Measurements from ENCODE around the gene VIPR1. TPM values are rescaled to one million over a fixed set of nuclear protein-coding genes. Genes with fewer than 3 reads are reported as not detected.

VIPR1 gene
- total and polyA plus RNA-seq, 2 donors from 2014 or later = 4.9 to 5.3 TPM

- intact Hi-C loops (cut with DNase I) = no loop called here
- no peak for FAIRE-seq
- no peaks in the 10 kb centered on the region for H3K36me3 ChIP-seq (ENCODE audit: control insufficient read depth in 2 of 3, insufficient read depth in 3 of 3, low read length in 3 of 3)
Measured at GRCh38 chr3:42537350-42537749, 34.9 kb downstream of the VIPR1 start.

GRCh38 chr3:42539871-42540714, 37.6 kb downstream of the VIPR1 start:
- Histone ChIP-seq H3K9ac (ENCODE audit: low read length in 3 of 3) (no peak overlapping the region), H3K4me3 (ENCODE audit: low read length in 3 of 3) (no peak overlapping the region), H3K4me1 (ENCODE audit: control insufficient read depth in 2 of 3, insufficient read depth in 2 of 3, low read depth in 1 of 3, low read length in 3 of 3) (peaks cover 0 to 6% (median 0%) of the 10 kb centered on the region in 3 donors), H3K36me3 (ENCODE audit: control insufficient read depth in 2 of 3, insufficient read depth in 3 of 3, low read length in 3 of 3) (no peaks in the 10 kb centered on the region), H3K9me3 (ENCODE audit: control insufficient read depth in 2 of 3, insufficient read depth in 1 of 3, low read length in 3 of 3) (no peaks in the 10 kb centered on the region), H3K27ac (ENCODE audit: low read depth in 2 of 2, low read length in 2 of 2) (no peak overlapping the region), H3K27me3 (ENCODE audit: control insufficient read depth, insufficient read depth, low read length) (no peaks in the 10 kb centered on the region)
- peak; percentile 36 to 83 (median 69) for DNase-seq
- intact Hi-C loops (cut with DNase I) = loop anchor here (10.0 kb wide), 1 partner anchor 315 kb away; no protein-coding TSS in a partner anchor
- FAIRE-seq = no peak
- TF ChIP-seq CTCF (IDR thresholded peaks at IDR 0.05; ENCODE audit: borderline replicate concordance, extremely low read depth, insufficient read depth) = peak; percentile 61

More at GRCh38 chr3:42537350-42537749, 34.9 kb downstream of the VIPR1 start:
- H3K9ac ChIP-seq (ENCODE audit: low read length in 3 of 3) = no peak overlapping the region
- no peaks in the 10 kb centered on the region for H3K9me3 ChIP-seq (ENCODE audit: control insufficient read depth in 2 of 3, insufficient read depth in 1 of 3, low read length in 3 of 3)
- no peak for DNase-seq
- TF ChIP-seq CTCF (IDR thresholded peaks at IDR 0.05; ENCODE audit: borderline replicate concordance, extremely low read depth, insufficient read depth) = no peak
- no peak overlapping the region for H3K27ac ChIP-seq (ENCODE audit: low read depth in 2 of 2, low read length in 2 of 2)
- peaks cover 0 to 3% (median 0%) of the 10 kb centered on the region in 3 donors for H3K4me1 ChIP-seq (ENCODE audit: control insufficient read depth in 2 of 3, insufficient read depth in 2 of 3, low read depth in 1 of 3, low read length in 3 of 3)
- no peaks in the 10 kb centered on the region for H3K27me3 ChIP-seq (ENCODE audit: control insufficient read depth, insufficient read depth, low read length)
- no peak overlapping the region for H3K4me3 ChIP-seq (ENCODE audit: low read length in 3 of 3)

DNA sequence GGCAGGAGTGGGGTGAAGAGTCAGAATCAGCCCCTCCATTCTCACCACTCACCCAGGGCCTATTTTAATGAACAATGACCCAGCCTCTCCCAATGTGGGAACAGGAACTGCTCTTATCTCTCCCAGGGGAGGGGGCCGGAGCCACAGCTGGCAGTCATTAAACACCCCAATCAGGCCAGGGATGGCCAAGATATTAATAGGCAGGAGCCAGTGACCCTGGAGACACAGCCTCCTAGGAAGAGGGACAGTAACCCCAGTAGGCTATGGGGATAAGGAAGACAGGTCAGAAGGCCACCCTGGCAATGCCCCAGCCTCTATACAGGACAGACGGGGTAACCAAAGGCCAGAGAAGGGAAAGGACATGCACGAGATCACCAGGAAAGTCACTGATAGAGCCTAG, 38.6 kb downstream of the VIPR1 start:
- Histone ChIP-seq H3K9me3 (ENCODE audit: control insufficient read depth in 2 of 3, insufficient read depth in 1 of 3, low read length in 3 of 3) (no peaks in the 10 kb centered on the region), H3K4me1 (ENCODE audit: control insufficient read depth in 2 of 3, insufficient read depth in 2 of 3, low read depth in 1 of 3, low read length in 3 of 3) (peaks cover 0 to 6% (median 0%) of the 10 kb centered on the region in 3 donors), H3K27me3 (ENCODE audit: control insufficient read depth, insufficient read depth, low read length) (no peaks in the 10 kb centered on the region), H3K36me3 (ENCODE audit: control insufficient read depth in 2 of 3, insufficient read depth in 3 of 3, low read length in 3 of 3) (no peaks in the 10 kb centered on the region), H3K9ac (ENCODE audit: low read length in 3 of 3) (no peak overlapping the region), H3K4me3 (ENCODE audit: low read length in 3 of 3) (no peak overlapping the region), H3K27ac (ENCODE audit: low read depth in 2 of 2, low read length in 2 of 2) (no peak overlapping the region)
- DNase-seq (no peak), FAIRE-seq (no peak)
- TF ChIP-seq CTCF (IDR thresholded peaks at IDR 0.05; ENCODE audit: borderline replicate concordance, extremely low read depth, insufficient read depth) = no peak
- intact Hi-C loops (cut with DNase I) = loop anchor here (10.0 kb wide), 1 partner anchor 316 kb away; no protein-coding TSS in a partner anchor

All from kidney (tissue), 14 donors.